Small intestine (tissue), 7 donors: ENCODE measurements around the gene TPX2. TPM values are rescaled to one million over a fixed set of nuclear protein-coding genes. Genes with fewer than 3 reads are reported as not detected.
"Not testable (repeated sequence)": the region's sequence is repeated elsewhere in the genome, so short reads cannot be mapped to it uniquely, and the experiment has no call there.

ENCODE experiments used
- DNase-seq, 2 donors: peaks; one replicate each; pipeline versions ENCODE4 v3.0.0 to v3.0.0-alpha.2; 2013
- FAIRE-seq: peaks from 2 replicates; lab custom pipeline; 2012; peaks lifted over from hg19 to GRCh38; lab: Jason Lieb, UNC
- H3K27ac ChIP-seq, 3 donors: one replicate each; pipeline ENCODE4 v1.5.1; 2013; ENCODE audit warnings: low read length in 2 of 3, mild to moderate bottlenecking in 2 of 3, control low read depth in 1 of 3, inconsistent platforms in 1 of 3, low read depth in 1 of 3, moderate library complexity in 1 of 3
- H3K27me3 ChIP-seq, 3 donors: one replicate each; pipeline ENCODE4 v1.6.1; 2013; ENCODE audit warnings: low read length in 3 of 3, inconsistent platforms in 1 of 3; ENCODE audit not compliant: control insufficient read depth in 3 of 3, insufficient read depth in 3 of 3
- H3K36me3 ChIP-seq, 3 donors: one replicate each; pipeline ENCODE4 v1.6.1; 2013; ENCODE audit warnings: low read length in 3 of 3, inconsistent platforms in 1 of 3, low read depth in 1 of 3, mild to moderate bottlenecking in 1 of 3, moderate library complexity in 1 of 3; ENCODE audit not compliant: control insufficient read depth in 3 of 3, insufficient read depth in 2 of 3
- H3K4me1 ChIP-seq, 3 donors: one replicate each; pipeline ENCODE4 v1.6.1; 2013; ENCODE audit warnings: low read length in 2 of 3, inconsistent platforms in 1 of 3, low read depth in 1 of 3, mild to moderate bottlenecking in 1 of 3, moderate library complexity in 1 of 3; ENCODE audit not compliant: control insufficient read depth in 3 of 3, insufficient read depth in 2 of 3
- H3K4me3 ChIP-seq, 3 donors: one replicate each; pipeline ENCODE4 v1.5.1; 2013; ENCODE audit warnings: low read length in 3 of 3, control low read depth in 1 of 3, inconsistent platforms in 1 of 3, low read depth in 1 of 3, mild to moderate bottlenecking in 1 of 3, moderate library complexity in 1 of 3
- H3K9me3 ChIP-seq, 2 donors: one replicate each; pipeline ENCODE4 v1.6.1; 2013; ENCODE audit warnings: low read depth in 1 of 2, low read length in 1 of 2; ENCODE audit not compliant: control insufficient read depth in 2 of 2, insufficient read depth in 1 of 2
- WGBS, 3 donors: extraction: QIAGEN DNeasy Blood & Tissue Kit; methylation state at CpG; one replicate each; pipeline ENCODE4 v1.1.7; 2013; 5-methylcytosine and 5-hydroxymethylcytosine counted together
- polyA plus RNA-seq, 4 donors: library from polyadenylated mRNA; stranded (reverse) in 3 of 4; unstranded in 1 of 4; fragments of 200-250 nt in 3 of 4; fragments of 120-200 nt in 1 of 4; gene quantifications; one replicate each; pipeline versions ENCODE4 v1.2.1 to v1.2.3, GENCODE V29; 2013
- donor health status: healthy with polysubstance abuse.
- donor health status: control.
- donor health status: control.
- donor health status: Bipolar disorder and iron deficiency.
- donor health status: healthy.

TPX2 gene
- polyA plus RNA-seq, 4 donors = 0.81 to 27.8 (median 12.1) TPM

GRCh38 chr20:31822421-31823330 lies 83.6 kb downstream of the TPX2 start:
- H3K27me3 ChIP-seq = peaks cover 0 to 3% (median 0%) of the 10 kb centered on the region in 3 donors
- H3K4me1 ChIP-seq = peaks cover 0 to 3% (median 0%) of the 10 kb centered on the region in 3 donors
- WGBS, 3 donors = 2 to 6% (median 5%) methylated on average over 24 to 29 of the region's 29 CpGs
- H3K4me3 ChIP-seq = no peak overlapping the region
- FAIRE-seq = no peak
- no peak overlapping the region for H3K27ac ChIP-seq
- H3K9me3 ChIP-seq = no peaks in the 10 kb centered on the region
- no peaks in the 10 kb centered on the region for H3K36me3 ChIP-seq
- peak; percentile 50 to 73 for DNase-seq

- Histone ChIP-seq H3K27me3 (peaks cover 0 to 3% (median 0%) of the 10 kb centered on the region in 3 donors), H3K4me3 (no peak overlapping the region), H3K27ac (no peak overlapping the region), H3K9me3 (no peaks in the 10 kb centered on the region), H3K4me1 (peaks cover 0 to 3% (median 0%) of the 10 kb centered on the region in 3 donors), H3K36me3 (no peaks in the 10 kb centered on the region)
- FAIRE-seq (no peak), DNase-seq (no peak)
- 72 to 79% (median 72%) methylated on average over 14 of the region's 14 CpGs for WGBS, 3 donors
These were observed 84.5 kb downstream of the TPX2 start for GRCh38 chr20:31823360-31824124.

GRCh38 chr20:31824125-31824485 lies 85.0 kb downstream of the TPX2 start:
- Histone ChIP-seq H3K27ac (no peak overlapping the region), H3K4me1 (peaks cover 0 to 3% (median 0%) of the 10 kb centered on the region in 3 donors), H3K27me3 (peaks cover 0 to 3% (median 0%) of the 10 kb centered on the region in 3 donors), H3K36me3 (no peaks in the 10 kb centered on the region), H3K9me3 (no peaks in the 10 kb centered on the region), H3K4me3 (no peak overlapping the region)
- WGBS, 3 donors = 85 to 90% (median 86%) methylated on average over 4 of the region's 4 CpGs
- DNase-seq (no peak), FAIRE-seq (no peak)

- peaks cover 0 to 3% (median 0%) of the 10 kb centered on the region in 3 donors for H3K27me3 ChIP-seq
- no peaks in the 10 kb centered on the region for H3K36me3 ChIP-seq
- H3K4me3 ChIP-seq = no peak overlapping the region
- DNase-seq = no peak
- H3K4me1 ChIP-seq = peaks cover 0 to 3% (median 0%) of the 10 kb centered on the region in 3 donors
- no peak overlapping the region for H3K27ac ChIP-seq
- 71 to 76% (median 71%) methylated on average over 14 of the region's 14 CpGs for WGBS, 3 donors
- H3K9me3 ChIP-seq = no peaks in the 10 kb centered on the region
- no peak for FAIRE-seq
These were observed 85.6 kb downstream of the TPX2 start for GRCh38 chr20:31824554-31825313.

- WGBS, 3 donors = 77 to 90% (median 84%) methylated on average over 5 of the region's 5 CpGs
- FAIRE-seq = no peak
- Histone ChIP-seq H3K4me3 (no peak overlapping the region), H3K9me3 (no peaks in the 10 kb centered on the region), H3K27me3 (peaks cover 0 to 3% (median 0%) of the 10 kb centered on the region in 3 donors), H3K4me1 (peaks cover 0 to 3% (median 0%) of the 10 kb centered on the region in 3 donors), H3K27ac (no peak overlapping the region), H3K36me3 (no peaks in the 10 kb centered on the region)
- no peak for DNase-seq
These were observed 87.0 kb downstream of the TPX2 start for GRCh38 chr20:31826074-31826473.

- H3K27ac ChIP-seq = no peak overlapping the region
- no peaks in the 10 kb centered on the region for H3K36me3 ChIP-seq
- peaks cover 0 to 3% (median 0%) of the 10 kb centered on the region in 3 donors for H3K27me3 ChIP-seq
- H3K4me1 ChIP-seq = peaks cover 0 to 3% (median 0%) of the 10 kb centered on the region in 3 donors
- no peak for DNase-seq
- no peak overlapping the region for H3K4me3 ChIP-seq
- WGBS, 3 donors = 40 to 81% (median 62%) methylated on average over 2 of the region's 2 CpGs
- no peak for FAIRE-seq
- no peaks in the 10 kb centered on the region for H3K9me3 ChIP-seq
These were observed 88.0 kb downstream of the TPX2 start for GRCh38 chr20:31827059-31827458.

- not testable (repeated sequence) for H3K4me1 ChIP-seq, H3K36me3 ChIP-seq, FAIRE-seq, H3K4me3 ChIP-seq, H3K9me3 ChIP-seq, H3K27ac ChIP-seq, H3K27me3 ChIP-seq, DNase-seq
- WGBS, 3 donors = 85 to 96% (median 92%) methylated on average over 11 of the region's 11 CpGs
These were observed 88.9 kb downstream of the TPX2 start for GRCh38 chr20:31828016-31828415.

- Histone ChIP-seq H3K27me3 (no peaks in the 10 kb centered on the region), H3K9me3 (no peaks in the 10 kb centered on the region), H3K27ac (no peak overlapping the region), H3K36me3 (no peaks in the 10 kb centered on the region), H3K4me1 (no peaks in the 10 kb centered on the region), H3K4me3 (no peak overlapping the region)
- FAIRE-seq (no peak), DNase-seq (no peak)
- WGBS, 3 donors = 82 to 88% (median 85%) methylated on average over 6 of the region's 6 CpGs
These were observed 90.6 kb downstream of the TPX2 start for GRCh38 chr20:31829731-31830130.
